ENCODE data around the gene PTPRG.

PTPRG gene

DNA sequence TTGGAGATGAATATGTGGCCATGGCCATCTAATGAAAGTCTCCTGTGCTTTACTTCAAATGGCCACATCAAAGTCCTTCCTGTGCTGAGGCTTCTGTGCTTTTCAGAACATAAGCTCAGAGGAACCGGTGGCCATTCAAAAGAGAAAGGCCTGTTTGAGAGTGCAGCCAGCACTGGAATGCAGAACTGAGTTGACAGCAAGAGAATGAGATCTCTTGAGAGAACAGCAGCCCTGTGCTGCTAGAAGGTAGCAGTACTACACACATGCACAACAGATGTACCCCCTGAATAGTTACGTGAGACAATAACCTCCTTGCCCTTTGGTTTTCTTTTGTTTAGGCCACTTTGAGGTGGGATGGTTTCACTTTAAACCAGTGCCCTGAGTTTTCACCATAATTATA, 292.5 kb downstream of the PTPRG start:
- Histone ChIP-seq H3K4me2 (ENCODE audit: low read depth, low read length, poor library complexity, severe bottlenecking) (peak overlapping the region; percentile 47), H3K27me3 (ENCODE audit: insufficient read depth, low read length, poor library complexity, severe bottlenecking) (no peaks in the 10 kb centered on the region), H2AFZ (ENCODE audit: low read length) (0 out of 2 replicates have a peak overlapping the region, but pooled peaks have one; percentile 29), H3K9ac (ENCODE audit: low read depth, low read length, poor library complexity, severe bottlenecking) (no peak overlapping the region), H3K9me2 (replicated peaks; ENCODE audit: low read depth, low read length) (no peaks in the 10 kb centered on the region), H3K36me3 (ENCODE audit: insufficient read depth, low read length) (no peaks in the 10 kb centered on the region), H3K79me2 (ENCODE audit: insufficient read depth, low read length) (no peaks in the 10 kb centered on the region), H3K4me1 (ENCODE audit: insufficient read depth, low read length, poor library complexity, severe bottlenecking) (peaks cover 20% of the 10 kb centered on the region), H3K9me3 (ENCODE audit: insufficient read depth, low read depth, low read length) (no peaks in the 10 kb centered on the region), H3F3A (ENCODE audit: low read depth) (no peaks in the 10 kb centered on the region), H3K4me3 (ENCODE audit: low read length, poor library complexity, severe bottlenecking) (peak overlapping the region; percentile 11), H4K20me1 (ENCODE audit: insufficient read depth, low read length, poor library complexity, severe bottlenecking) (no peaks in the 10 kb centered on the region)
- TF ChIP-seq, protein P1, sequence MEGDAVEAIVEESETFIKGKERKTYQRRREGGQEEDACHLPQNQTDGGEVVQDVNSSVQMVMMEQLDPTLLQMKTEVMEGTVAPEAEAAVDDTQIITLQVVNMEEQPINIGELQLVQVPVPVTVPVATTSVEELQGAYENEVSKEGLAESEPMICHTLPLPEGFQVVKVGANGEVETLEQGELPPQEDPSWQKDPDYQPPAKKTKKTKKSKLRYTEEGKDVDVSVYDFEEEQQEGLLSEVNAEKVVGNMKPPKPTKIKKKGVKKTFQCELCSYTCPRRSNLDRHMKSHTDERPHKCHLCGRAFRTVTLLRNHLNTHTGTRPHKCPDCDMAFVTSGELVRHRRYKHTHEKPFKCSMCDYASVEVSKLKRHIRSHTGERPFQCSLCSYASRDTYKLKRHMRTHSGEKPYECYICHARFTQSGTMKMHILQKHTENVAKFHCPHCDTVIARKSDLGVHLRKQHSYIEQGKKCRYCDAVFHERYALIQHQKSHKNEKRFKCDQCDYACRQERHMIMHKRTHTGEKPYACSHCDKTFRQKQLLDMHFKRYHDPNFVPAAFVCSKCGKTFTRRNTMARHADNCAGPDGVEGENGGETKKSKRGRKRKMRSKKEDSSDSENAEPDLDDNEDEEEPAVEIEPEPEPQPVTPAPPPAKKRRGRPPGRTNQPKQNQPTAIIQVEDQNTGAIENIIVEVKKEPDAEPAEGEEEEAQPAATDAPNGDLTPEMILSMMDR (conservative IDR thresholded peaks at IDR 0.05; ENCODE audit: low read length): no peak
- no peak for TF ChIP-seq EZH2phosphoT487 (IDR thresholded peaks at IDR 0.05; ENCODE audit: borderline replicate concordance)

DNA sequence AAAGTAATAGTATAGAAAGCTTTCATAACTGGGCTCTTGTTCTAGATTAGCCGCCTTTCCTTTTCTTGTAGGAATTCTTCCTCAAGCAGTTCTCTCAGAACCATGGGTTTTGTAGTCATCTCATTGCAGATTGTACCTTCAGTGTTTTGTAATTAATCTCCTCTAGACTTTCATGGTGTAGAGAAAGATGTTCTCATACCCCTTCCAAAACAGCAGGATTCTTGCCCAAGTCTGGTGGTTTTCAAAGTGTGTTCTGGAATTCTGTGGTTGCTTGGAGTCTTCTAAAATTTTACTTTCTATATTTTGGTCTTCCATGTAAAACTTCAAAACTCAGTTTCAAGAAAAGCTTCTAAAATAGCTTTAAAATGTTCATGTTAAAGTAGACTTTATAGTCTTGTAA, 293.8 kb downstream of the PTPRG start:
- no peaks in the 10 kb centered on the region for H3K9me3 ChIP-seq (ENCODE audit: insufficient read depth, low read depth, low read length)
- H3K9ac ChIP-seq (ENCODE audit: low read depth, low read length, poor library complexity, severe bottlenecking): no peak overlapping the region
- no peaks in the 10 kb centered on the region for H3K9me2 ChIP-seq (replicated peaks; ENCODE audit: low read depth, low read length)
- H2AFZ ChIP-seq (ENCODE audit: low read length): no peak overlapping the region
- no peaks in the 10 kb centered on the region for H3K36me3 ChIP-seq (ENCODE audit: insufficient read depth, low read length)
- no peaks in the 10 kb centered on the region for H3K27me3 ChIP-seq (ENCODE audit: insufficient read depth, low read length, poor library complexity, severe bottlenecking)
- H3K79me2 ChIP-seq (ENCODE audit: insufficient read depth, low read length): no peaks in the 10 kb centered on the region
- peaks cover 14% of the 10 kb centered on the region for H3K4me1 ChIP-seq (ENCODE audit: insufficient read depth, low read length, poor library complexity, severe bottlenecking)
- H3K4me3 ChIP-seq (ENCODE audit: low read length, poor library complexity, severe bottlenecking): no peak overlapping the region
- H3K4me2 ChIP-seq (ENCODE audit: low read depth, low read length, poor library complexity, severe bottlenecking): no peak overlapping the region
- H3F3A ChIP-seq (ENCODE audit: low read depth): no peaks in the 10 kb centered on the region
- H4K20me1 ChIP-seq (ENCODE audit: insufficient read depth, low read length, poor library complexity, severe bottlenecking): no peaks in the 10 kb centered on the region
- TF ChIP-seq, protein P1 (conservative IDR thresholded peaks at IDR 0.05; ENCODE audit: low read length): no peak
- TF ChIP-seq EZH2phosphoT487 (IDR thresholded peaks at IDR 0.05; ENCODE audit: borderline replicate concordance): no peak

DNA sequence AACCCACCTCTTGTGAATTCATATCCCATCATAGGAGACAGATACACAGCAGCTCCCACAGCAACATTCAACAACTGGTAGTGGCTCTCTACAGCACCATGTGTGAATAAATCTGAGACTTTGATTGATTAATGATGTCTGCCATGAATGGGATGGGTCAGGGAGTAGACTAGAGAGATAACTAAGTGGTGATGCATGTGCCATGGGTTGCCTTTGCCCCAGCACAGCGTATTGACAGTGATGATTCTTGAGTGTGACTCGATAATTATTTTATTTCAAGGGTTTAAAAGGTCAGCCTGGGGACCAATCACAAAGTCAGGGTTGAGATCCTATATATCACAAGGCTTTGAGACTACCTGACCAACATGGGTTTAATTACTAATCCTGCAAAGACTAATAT, 295.9 kb downstream of the PTPRG start:
- no peak overlapping the region for H3K9ac ChIP-seq (ENCODE audit: low read depth, low read length, poor library complexity, severe bottlenecking)
- no peaks in the 10 kb centered on the region for H3K36me3 ChIP-seq (ENCODE audit: insufficient read depth, low read length)
- H2AFZ ChIP-seq (ENCODE audit: low read length): no peak overlapping the region
- no peak for TF ChIP-seq EZH2phosphoT487 (IDR thresholded peaks at IDR 0.05; ENCODE audit: borderline replicate concordance)
- TF ChIP-seq, protein P1 (conservative IDR thresholded peaks at IDR 0.05; ENCODE audit: low read length): no peak
- H3K27me3 ChIP-seq (ENCODE audit: insufficient read depth, low read length, poor library complexity, severe bottlenecking): no peaks in the 10 kb centered on the region
- H3K9me3 ChIP-seq (ENCODE audit: insufficient read depth, low read depth, low read length): no peaks in the 10 kb centered on the region
- H3F3A ChIP-seq (ENCODE audit: low read depth): no peaks in the 10 kb centered on the region
- H4K20me1 ChIP-seq (ENCODE audit: insufficient read depth, low read length, poor library complexity, severe bottlenecking): no peaks in the 10 kb centered on the region
- no peak overlapping the region for H3K4me3 ChIP-seq (ENCODE audit: low read length, poor library complexity, severe bottlenecking)
- H3K79me2 ChIP-seq (ENCODE audit: insufficient read depth, low read length): no peaks in the 10 kb centered on the region
- peaks cover 14% of the 10 kb centered on the region for H3K4me1 ChIP-seq (ENCODE audit: insufficient read depth, low read length, poor library complexity, severe bottlenecking)
- H3K9me2 ChIP-seq (replicated peaks; ENCODE audit: low read depth, low read length): no peaks in the 10 kb centered on the region
- no peak overlapping the region for H3K4me2 ChIP-seq (ENCODE audit: low read depth, low read length, poor library complexity, severe bottlenecking)

Data from Loucy (cell line).